ENCODE data around the gene MYCN.
"Not testable (repeated sequence)": the region's sequence is repeated elsewhere in the genome, so short reads cannot be mapped to it uniquely, and the experiment has no call there.

MYCN gene

GRCh38 chr2:15908371-15908770, 32.0 kb upstream of the MYCN start:
- TF ChIP-seq CTCF (IDR thresholded peaks at IDR 0.05; ENCODE audit: low read depth, low read length) = no peak
- no peak overlapping the region for H3K4me3 ChIP-seq (ENCODE audit: low read depth, low read length)
- DNase-seq (ENCODE audit: low read depth, low spot score) = no peak
- in situ Hi-C loops (cut with HindIII; ENCODE audit: low sequenced_read_pairs) = no loop called here

- H3K4me3 ChIP-seq (ENCODE audit: low read depth, low read length) = no peak overlapping the region
- TF ChIP-seq CTCF (IDR thresholded peaks at IDR 0.05; ENCODE audit: low read depth, low read length) = no peak
- no peak for DNase-seq (ENCODE audit: low read depth, low spot score)
- in situ Hi-C loops (cut with HindIII; ENCODE audit: low sequenced_read_pairs) = no loop called here
These were observed 31.2 kb upstream of the MYCN start for GRCh38 chr2:15909157-15909556.

GRCh38 chr2:15909736-15910135, 30.6 kb upstream of the MYCN start:
- no peak for DNase-seq (ENCODE audit: low read depth, low spot score)
- in situ Hi-C loops (cut with HindIII; ENCODE audit: low sequenced_read_pairs) = no loop called here
- no peak overlapping the region for H3K4me3 ChIP-seq (ENCODE audit: low read depth, low read length)
- no peak for TF ChIP-seq CTCF (IDR thresholded peaks at IDR 0.05; ENCODE audit: low read depth, low read length)

GRCh38 chr2:15911270-15911669, 29.1 kb upstream of the MYCN start:
- H3K4me3 ChIP-seq (ENCODE audit: low read depth, low read length); DNase-seq (ENCODE audit: low read depth, low spot score); in situ Hi-C loops (cut with HindIII; ENCODE audit: low sequenced_read_pairs): not testable (repeated sequence)

GRCh38 chr2:15911686-15912085, 28.7 kb upstream of the MYCN start:
- no peak overlapping the region for H3K4me3 ChIP-seq (ENCODE audit: low read depth, low read length)
- no peak for DNase-seq (ENCODE audit: low read depth, low spot score)
- no peak for TF ChIP-seq CTCF (IDR thresholded peaks at IDR 0.05; ENCODE audit: low read depth, low read length)
- in situ Hi-C loops (cut with HindIII; ENCODE audit: low sequenced_read_pairs) = no loop called here

GRCh38 chr2:15912203-15912602, 28.1 kb upstream of the MYCN start:
- in situ Hi-C loops (cut with HindIII; ENCODE audit: low sequenced_read_pairs) = no loop called here
- peak; percentile 61 for DNase-seq (ENCODE audit: low read depth, low spot score)
- no peak overlapping the region for H3K4me3 ChIP-seq (ENCODE audit: low read depth, low read length)
- TF ChIP-seq CTCF (IDR thresholded peaks at IDR 0.05; ENCODE audit: low read depth, low read length) = no peak

- no peak for DNase-seq (ENCODE audit: low read depth, low spot score)
- TF ChIP-seq CTCF (IDR thresholded peaks at IDR 0.05; ENCODE audit: low read depth, low read length) = no peak
- in situ Hi-C loops (cut with HindIII; ENCODE audit: low sequenced_read_pairs) = no loop called here
- no peak overlapping the region for H3K4me3 ChIP-seq (ENCODE audit: low read depth, low read length)
These were observed 27.2 kb upstream of the MYCN start for GRCh38 chr2:15913146-15913545.
